Hematopoietic multipotent progenitor cell treated with erythropoietin and hydrocortisone succinate and interleukin-3 and kit ligand, for 17 days (in vitro differentiated cells): ENCODE results near the gene CDHR2.
"Not testable (repeated sequence)": the region's sequence is repeated elsewhere in the genome, so short reads cannot be mapped to it uniquely, and the experiment has no call there.

Experiments used
- DNase-seq: peaks from one replicate; pipeline ENCODE4 v3.0.0-alpha.2; 2015; ENCODE audit warnings: low spot score

CDHR2 gene

DNA sequence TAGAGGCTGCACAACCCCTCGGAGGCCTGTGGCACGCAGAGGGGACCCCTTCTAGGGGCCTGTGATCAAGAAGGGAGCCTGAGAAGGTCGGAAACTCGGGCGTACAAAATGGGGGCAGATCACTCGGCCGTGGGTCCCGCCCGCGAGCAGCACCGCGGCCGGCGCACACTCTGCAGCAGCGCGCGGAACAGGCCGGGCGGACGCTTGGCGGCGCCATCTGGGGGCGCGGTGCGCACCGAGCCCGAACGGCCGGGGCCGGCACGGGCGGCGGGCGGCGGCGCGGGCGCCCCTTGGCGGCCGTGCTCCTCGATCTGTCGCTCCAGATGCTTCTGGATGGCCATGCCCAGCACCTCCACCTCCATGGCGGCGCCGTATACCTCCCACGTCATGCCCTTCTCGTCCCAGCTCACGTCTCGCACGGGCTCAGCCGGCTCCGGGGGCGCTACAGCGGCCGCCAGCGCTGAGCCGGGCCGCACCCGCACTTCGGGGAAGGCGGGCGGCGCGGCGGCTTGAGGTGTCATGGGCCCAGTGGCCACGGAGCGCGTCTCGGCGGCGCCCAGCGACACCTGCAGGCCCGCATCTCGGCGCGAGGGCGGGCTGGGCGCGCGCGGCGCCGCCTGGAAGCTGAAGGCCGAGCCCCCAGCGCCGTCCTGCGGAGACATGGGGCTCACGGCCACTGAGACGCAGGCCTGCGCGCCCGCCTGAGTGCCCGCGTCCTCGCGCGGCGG lies 47.7 kb downstream of the CDHR2 start:
- DNase-seq: no peak

GRCh38 chr5:176597417-176598389 lies 48.6 kb downstream of the CDHR2 start:
- DNase-seq: no peak

- DNase-seq: not testable (repeated sequence)
Measured at GRCh38 chr5:176599749-176600430, 50.7 kb downstream of the CDHR2 start.

GRCh38 chr5:176601901-176602482 lies 52.9 kb downstream of the CDHR2 start:
- no peak for DNase-seq

DNA sequence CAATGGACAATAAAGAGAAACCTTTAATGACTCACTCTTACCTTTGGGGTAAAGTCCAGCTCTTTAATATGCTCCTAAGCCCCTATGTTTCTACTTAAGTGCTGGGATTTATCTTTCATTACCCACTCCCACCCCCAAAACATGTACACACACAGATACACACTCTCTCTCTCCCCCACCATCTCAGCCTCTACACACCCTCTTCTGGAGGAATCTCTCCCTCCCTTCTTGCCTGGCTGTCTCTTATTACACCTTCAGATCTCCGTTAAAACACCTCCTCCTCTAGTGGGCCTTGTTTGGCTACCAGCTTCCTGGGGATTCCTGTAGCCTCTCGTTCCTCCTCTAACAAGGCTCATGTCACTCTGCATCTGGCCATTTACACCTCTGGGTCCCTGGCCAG lies 53.9 kb downstream of the CDHR2 start:
- DNase-seq: no peak

DNA sequence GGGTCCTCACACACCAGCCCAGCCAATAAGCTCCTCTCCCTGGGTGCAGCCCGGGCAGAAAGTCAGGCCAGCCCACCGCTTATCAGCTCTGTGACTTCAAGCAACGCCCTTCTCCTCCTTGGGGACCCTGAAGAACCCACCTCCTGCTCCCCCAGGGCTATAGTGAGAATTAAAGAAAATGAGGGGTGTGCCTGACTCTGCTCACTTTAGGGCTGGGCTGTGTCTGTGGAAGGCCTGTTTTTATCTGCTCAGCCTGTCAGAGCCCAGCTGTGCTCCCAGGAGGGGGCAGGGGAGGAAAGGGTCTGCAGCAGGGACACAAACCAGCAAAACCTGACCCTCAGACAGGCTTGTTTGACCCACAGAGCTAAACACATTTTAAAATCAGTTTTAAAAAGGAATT lies 56.9 kb downstream of the CDHR2 start:
- no peak for DNase-seq

GRCh38 chr5:176606875-176607274 lies 57.7 kb downstream of the CDHR2 start:
- DNase-seq: no peak

DNA sequence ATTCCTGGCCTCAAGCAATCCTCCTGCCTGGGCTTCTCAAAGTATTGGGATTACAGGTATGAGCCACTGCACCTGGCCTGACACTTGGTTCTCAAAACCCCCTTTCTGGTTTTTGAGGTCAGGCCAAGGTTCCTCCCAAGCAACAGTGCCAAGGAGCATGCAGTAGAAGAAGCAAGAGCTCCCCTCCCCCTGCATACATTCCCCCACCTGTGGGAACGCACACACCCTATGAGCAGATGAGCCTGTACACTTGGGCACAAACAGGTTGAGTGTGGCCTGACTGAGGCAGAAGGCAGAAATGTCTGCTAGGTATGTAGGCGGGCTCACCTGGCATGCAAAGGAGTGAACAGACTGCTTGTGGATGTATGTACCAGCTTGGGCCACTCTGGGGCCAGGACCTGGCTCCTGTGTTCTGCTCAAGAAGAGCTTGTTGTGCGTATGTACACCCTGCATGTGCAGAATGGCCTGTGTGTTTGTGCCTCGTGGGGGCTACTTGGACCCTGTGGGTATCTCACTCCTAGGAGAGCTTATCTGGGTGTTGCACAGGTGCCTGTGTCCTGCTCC lies 59.1 kb downstream of the CDHR2 start:
- DNase-seq: no peak

- DNase-seq: no peak
Measured at GRCh38 chr5:176608937-176609723, 60.0 kb downstream of the CDHR2 start.

DNA sequence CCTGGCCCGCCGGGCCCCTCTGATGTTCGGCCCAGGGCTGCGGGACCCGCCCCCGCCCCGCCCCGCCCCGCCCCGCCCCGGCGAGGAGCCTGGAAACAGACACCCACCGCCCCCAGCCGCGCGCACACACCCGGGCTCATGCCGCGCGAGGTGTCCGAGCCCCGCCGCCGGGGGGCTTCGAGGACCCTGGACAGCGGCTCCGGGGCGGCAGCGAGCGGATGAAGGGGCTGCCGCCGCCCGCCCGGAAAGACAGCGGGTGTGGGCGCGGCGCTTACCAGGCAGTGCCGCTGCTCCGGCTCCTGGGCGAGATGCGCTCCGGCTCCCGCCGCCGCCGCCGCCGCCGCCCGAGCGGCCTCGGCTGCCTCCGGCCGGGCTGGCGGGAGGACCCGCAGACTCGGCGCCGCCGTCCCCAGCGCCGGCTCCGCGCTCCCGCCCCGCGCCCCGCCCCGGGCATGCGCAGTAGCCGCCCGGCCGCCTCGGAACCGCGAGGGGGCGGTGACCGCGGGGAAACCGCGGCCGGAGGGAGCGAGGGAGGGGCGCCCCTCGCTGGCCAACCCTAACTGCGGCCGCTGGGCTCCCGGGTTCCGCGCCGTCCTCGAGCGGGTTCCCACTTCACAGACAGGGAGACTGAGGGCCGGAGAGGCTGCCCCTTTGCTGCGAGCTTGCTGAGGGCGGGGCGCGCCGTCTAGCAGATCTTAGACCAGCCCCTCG lies 60.7 kb downstream of the CDHR2 start, which contains the start of gene GPRIN1:
TSS of gene GPRIN1 (minus strand) at position 433 of the 711 bp plus-strand sequence. CDS start 10,322 bp downstream, outside the sequence.
- peak; percentile 61 for DNase-seq

GRCh38 chr5:176610435-176610773 lies 61.3 kb downstream of the CDHR2 start:
- no peak for DNase-seq

GRCh38 chr5:176611435-176611834 lies 62.3 kb downstream of the CDHR2 start:
- DNase-seq: peak; percentile 13

DNA sequence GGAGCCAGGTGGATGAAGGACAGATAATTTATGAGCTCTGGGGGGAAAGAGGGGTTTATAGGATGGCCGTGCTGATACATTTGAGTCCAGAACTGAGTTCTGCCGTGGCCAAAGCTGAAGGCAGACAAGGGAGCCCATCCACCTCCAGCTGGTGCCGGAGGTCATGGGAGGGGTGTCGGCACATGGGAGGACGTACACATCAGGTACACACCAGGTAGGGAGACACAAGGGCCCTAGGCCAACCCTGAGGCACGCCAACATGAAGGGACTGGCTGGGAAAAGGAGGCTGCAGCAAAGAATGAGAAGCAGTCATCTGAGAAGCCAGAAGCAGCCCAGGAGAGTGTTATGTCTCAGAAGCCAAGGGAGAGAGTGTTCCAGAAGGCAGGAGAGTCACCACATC lies 62.9 kb downstream of the CDHR2 start:
- DNase-seq: no peak

GRCh38 chr5:176612855-176613254 lies 63.7 kb downstream of the CDHR2 start:
- DNase-seq: no peak

GRCh38 chr5:176614805-176615478 lies 65.8 kb downstream of the CDHR2 start:
- DNase-seq: no peak

DNA sequence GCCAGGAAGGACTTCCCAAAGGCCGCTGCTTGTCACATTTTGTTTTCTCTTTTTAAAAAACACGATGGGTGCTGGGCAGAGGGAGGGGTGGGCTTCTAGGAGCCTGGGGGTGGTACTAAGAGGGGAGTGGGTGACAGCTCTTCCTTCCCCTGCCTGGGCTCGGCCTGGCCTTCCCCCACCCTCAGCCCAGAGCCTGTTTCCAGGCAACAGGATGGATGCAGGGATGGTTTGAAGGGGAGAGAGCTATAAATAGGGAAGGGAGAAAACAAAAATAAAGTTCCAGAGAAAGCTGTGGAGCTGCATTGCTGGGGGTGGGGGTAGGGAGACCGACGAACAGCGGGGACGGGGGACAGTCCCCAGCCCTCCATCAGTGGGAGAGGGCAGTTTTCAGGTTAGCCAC lies 67.4 kb downstream of the CDHR2 start:
- DNase-seq: no peak

- no peak for DNase-seq
Measured at GRCh38 chr5:176618783-176619182, 69.6 kb downstream of the CDHR2 start.

- peak; percentile 75 for DNase-seq
Measured at GRCh38 chr5:176619203-176619568, 70.0 kb downstream of the CDHR2 start.

- no peak for DNase-seq
Measured at GRCh38 chr5:176619569-176620332, 70.6 kb downstream of the CDHR2 start.
